IPS-15b (cell line): ENCODE measurements around the gene COL1A2.

Experiments
- H3K27me3 ChIP-seq: one replicate; pipeline ENCODE4 v1.6.1; 2013; ENCODE audit warnings: low read length; ENCODE audit not compliant: control insufficient read depth, insufficient read depth
- H3K36me3 ChIP-seq: one replicate; pipeline ENCODE4 v1.6.1; 2013; ENCODE audit warnings: low read length; ENCODE audit not compliant: control insufficient read depth, insufficient read depth
- H3K4me1 ChIP-seq: one replicate; pipeline ENCODE4 v1.6.1; 2013; ENCODE audit warnings: mild to moderate bottlenecking, low read length; ENCODE audit not compliant: control insufficient read depth, insufficient read depth
- H3K4me3 ChIP-seq: one replicate; pipeline ENCODE4 v1.5.1; 2013; ENCODE audit warnings: low read depth, low read length
- H3K9ac ChIP-seq: one replicate; pipeline ENCODE4 v1.6.1; 2013; ENCODE audit warnings: low read depth, mild to moderate bottlenecking, low read length
- H3K9me3 ChIP-seq: one replicate; pipeline ENCODE4 v1.6.1; 2013; ENCODE audit warnings: mild to moderate bottlenecking, low read length; ENCODE audit not compliant: control insufficient read depth, insufficient read depth

The COL1A2 gene

GRCh38 chr7:94384315-94384714, 10.4 kb upstream of the COL1A2 start:
- Histone ChIP-seq H3K4me1 (peaks cover 3% of the 10 kb centered on the region), H3K36me3 (no peaks in the 10 kb centered on the region), H3K27me3 (no peaks in the 10 kb centered on the region), H3K9ac (no peak overlapping the region), H3K4me3 (no peak overlapping the region), H3K9me3 (no peaks in the 10 kb centered on the region)

GRCh38 chr7:94386416-94386815, 8.3 kb upstream of the COL1A2 start:
- no peaks in the 10 kb centered on the region for H3K9me3 ChIP-seq
- no peaks in the 10 kb centered on the region for H3K36me3 ChIP-seq
- no peak overlapping the region for H3K4me3 ChIP-seq
- H3K27me3 ChIP-seq = no peaks in the 10 kb centered on the region
- H3K9ac ChIP-seq = no peak overlapping the region
- H3K4me1 ChIP-seq = peaks cover 4% of the 10 kb centered on the region

GRCh38 chr7:94388540-94388939, 6.2 kb upstream of the COL1A2 start:
- Histone ChIP-seq H3K9ac (no peak overlapping the region), H3K9me3 (no peaks in the 10 kb centered on the region), H3K27me3 (no peaks in the 10 kb centered on the region), H3K4me3 (no peak overlapping the region), H3K4me1 (peaks cover 13% of the 10 kb centered on the region), H3K36me3 (no peaks in the 10 kb centered on the region)

GRCh38 chr7:94389381-94389780, 5.3 kb upstream of the COL1A2 start:
- H3K4me3 ChIP-seq = no peak overlapping the region
- no peaks in the 10 kb centered on the region for H3K27me3 ChIP-seq

GRCh38 chr7:94391726-94392392, 2.8 kb upstream of the COL1A2 start:
- Histone ChIP-seq H3K27me3 (no peaks in the 10 kb centered on the region), H3K36me3 (no peaks in the 10 kb centered on the region), H3K4me1 (peaks cover 10% of the 10 kb centered on the region), H3K9me3 (no peaks in the 10 kb centered on the region), H3K9ac (no peak overlapping the region), H3K4me3 (no peak overlapping the region)

More at GRCh38 chr7:94389381-94389780, 5.3 kb upstream of the COL1A2 start:
- Histone ChIP-seq H3K36me3 (no peaks in the 10 kb centered on the region), H3K4me1 (peaks cover 13% of the 10 kb centered on the region), H3K9ac (no peak overlapping the region), H3K9me3 (no peaks in the 10 kb centered on the region)

GRCh38 chr7:94392393-94392786, 2.3 kb upstream of the COL1A2 start:
- Histone ChIP-seq H3K4me3 (no peak overlapping the region), H3K36me3 (no peaks in the 10 kb centered on the region), H3K9ac (no peak overlapping the region), H3K4me1 (peaks cover 10% of the 10 kb centered on the region), H3K9me3 (no peaks in the 10 kb centered on the region), H3K27me3 (no peaks in the 10 kb centered on the region)

DNA sequence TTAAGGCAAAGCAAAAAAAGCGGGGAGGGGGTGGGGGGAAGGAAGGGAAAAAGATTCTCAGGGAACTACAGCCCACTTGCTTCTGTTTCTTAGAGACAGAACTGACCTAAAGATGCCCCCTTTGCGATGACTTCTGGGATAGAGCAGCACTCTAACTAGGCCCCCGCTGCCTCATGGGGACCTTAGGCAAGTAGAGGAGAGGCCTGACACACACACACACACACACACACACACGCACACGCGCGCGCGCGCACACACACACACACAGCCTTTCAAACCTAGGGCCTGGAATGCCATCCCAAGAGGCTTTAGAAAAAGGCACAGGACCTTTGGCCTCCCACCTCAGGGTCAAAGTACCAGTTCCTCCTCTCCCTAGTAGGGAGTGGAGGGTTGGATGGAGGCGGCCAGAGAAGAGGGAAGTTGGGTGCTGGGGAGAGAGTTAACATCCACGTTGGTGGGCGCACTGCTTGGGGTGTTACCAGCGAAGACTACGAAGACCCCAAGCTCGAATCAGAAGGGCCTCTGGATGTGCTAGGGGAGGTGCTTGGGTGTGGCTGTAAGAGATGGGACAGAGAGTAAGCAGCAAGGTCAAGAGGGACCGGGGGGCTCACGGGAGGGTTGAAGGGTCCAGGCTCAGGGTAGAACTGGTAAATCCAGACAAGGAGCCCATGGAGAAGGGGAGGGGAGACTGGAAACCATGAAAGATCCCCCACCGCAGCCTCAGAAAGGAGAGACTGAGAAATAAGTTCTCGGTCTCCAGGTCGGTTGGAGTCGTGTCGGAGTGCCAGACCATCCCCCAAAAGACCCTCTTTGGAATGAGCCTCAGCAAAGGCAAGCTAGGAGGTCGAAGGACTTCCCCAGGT, 1.2 kb upstream of the COL1A2 start:
- Histone ChIP-seq H3K9ac (peak overlapping the region; percentile 66), H3K27me3 (no peaks in the 10 kb centered on the region), H3K36me3 (no peaks in the 10 kb centered on the region), H3K4me3 (peak overlapping the region; percentile 76), H3K9me3 (no peaks in the 10 kb centered on the region), H3K4me1 (peaks cover 10% of the 10 kb centered on the region)

DNA sequence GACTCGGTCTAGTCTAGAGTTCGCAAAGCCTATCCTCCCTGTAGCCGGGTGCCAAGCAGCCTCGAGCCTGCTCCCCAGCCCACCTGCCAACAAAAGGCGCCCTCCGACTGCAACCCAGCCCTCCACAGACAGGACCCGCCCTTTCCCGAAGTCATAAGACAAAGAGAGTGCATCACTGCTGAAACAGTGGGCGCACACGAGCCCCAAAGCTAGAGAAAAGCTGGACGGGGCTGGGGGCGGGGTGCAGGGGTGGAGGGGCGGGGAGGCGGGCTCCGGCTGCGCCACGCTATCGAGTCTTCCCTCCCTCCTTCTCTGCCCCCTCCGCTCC, 622 bp upstream of the COL1A2 start:
- peak overlapping the region; percentile 66 for H3K9ac ChIP-seq
- H3K27me3 ChIP-seq = no peaks in the 10 kb centered on the region
- H3K4me3 ChIP-seq = peak overlapping the region; percentile 76
- no peaks in the 10 kb centered on the region for H3K9me3 ChIP-seq
- H3K4me1 ChIP-seq = peaks cover 10% of the 10 kb centered on the region
- H3K36me3 ChIP-seq = no peaks in the 10 kb centered on the region

DNA sequence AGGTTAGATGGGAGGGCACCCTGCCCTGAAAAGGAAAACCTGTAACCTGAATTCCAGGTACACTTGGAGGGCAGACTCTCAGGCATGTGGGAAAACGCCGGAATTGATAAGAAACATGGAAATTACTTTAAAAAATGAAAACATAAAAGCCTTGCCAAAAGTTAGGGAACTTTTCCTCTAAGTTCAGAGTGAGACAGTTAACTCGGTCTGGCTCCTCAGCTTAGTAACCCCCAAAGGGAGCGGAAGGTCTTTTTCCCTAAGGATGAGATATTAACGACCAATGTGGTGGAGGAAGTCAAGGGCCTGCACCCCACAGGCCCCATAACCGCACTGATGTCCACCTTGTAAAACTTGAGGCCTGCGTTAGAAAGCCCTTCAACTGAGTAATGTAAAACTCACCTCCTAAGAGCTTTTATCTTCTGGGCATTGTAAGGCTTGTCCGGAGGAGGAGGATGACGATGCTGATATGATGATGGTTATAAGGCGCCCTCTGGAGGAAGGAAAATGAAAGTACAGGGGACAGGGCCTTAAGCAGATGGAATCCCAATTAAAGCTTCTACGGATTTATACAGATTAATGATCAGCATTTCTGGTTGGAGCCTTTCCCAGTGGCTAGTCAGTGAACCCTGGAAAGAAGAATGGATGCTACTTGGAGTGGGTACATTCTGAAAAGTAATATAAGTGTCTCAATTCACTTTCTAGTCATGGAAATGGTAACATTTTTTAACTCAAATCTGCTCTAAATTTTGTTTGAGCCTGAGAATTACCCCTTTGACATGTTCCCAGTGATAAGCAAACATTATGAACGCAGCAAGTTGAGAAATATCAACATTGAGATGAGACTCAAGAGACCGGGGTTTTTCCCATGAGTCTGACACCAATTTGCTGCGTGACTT, 694 bp downstream of the COL1A2 start:
- H3K9ac ChIP-seq = peak overlapping the region; percentile 61

DNA sequence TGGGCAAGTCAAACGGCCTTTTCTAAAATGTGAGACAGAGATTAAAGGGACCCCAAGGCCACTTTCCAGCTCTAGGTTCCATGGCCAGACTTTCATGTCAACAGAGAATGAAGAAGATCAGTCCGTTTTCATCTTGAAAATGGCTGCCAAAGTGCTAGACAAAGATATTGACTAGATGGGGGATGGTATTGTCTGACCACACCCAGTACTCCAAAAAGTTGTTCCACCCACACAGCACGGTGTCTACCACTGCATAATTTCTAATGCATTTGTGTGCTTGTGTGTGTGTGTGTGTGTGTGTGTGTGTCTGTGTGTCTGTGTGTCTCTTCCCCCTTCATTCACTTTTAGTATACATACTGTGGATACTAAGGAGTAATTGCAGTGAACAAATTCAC, 1.3 kb downstream of the COL1A2 start:
- Histone ChIP-seq H3K9ac (peak overlapping the region; percentile 61), H3K36me3 (peaks cover 6% of the 10 kb centered on the region), H3K9me3 (no peaks in the 10 kb centered on the region), H3K4me3 (peak overlapping the region; percentile 76), H3K4me1 (peaks cover 10% of the 10 kb centered on the region), H3K27me3 (no peaks in the 10 kb centered on the region)

More for the DNA sequence above, 694 bp downstream of the COL1A2 start:
- Histone ChIP-seq H3K36me3 (no peaks in the 10 kb centered on the region), H3K27me3 (no peaks in the 10 kb centered on the region), H3K9me3 (no peaks in the 10 kb centered on the region), H3K4me3 (peak overlapping the region; percentile 76), H3K4me1 (peaks cover 10% of the 10 kb centered on the region)

DNA sequence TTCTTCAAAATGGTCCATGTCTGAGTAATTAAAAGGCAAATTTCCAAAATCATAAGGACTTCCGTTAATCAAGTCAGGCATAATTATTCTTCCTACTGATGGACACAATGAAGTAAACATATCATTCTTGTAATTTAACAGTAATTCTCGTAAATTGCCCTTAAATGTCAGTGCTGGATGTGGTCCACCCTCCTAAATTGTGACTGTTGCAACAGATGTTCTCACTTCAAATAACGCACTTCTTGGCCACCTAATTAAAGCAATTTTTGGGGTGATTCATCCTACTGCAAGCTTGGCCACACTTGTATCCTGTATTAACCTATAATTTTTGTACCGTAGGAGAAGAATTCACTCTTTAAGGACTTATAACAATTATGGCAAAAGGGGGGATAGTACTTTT, 1.9 kb downstream of the COL1A2 start:
- Histone ChIP-seq H3K4me3 (peak overlapping the region; percentile 76), H3K9ac (no peak overlapping the region), H3K27me3 (no peaks in the 10 kb centered on the region), H3K4me1 (peaks cover 8% of the 10 kb centered on the region), H3K9me3 (no peaks in the 10 kb centered on the region), H3K36me3 (peaks cover 7% of the 10 kb centered on the region)
